A673 (cell line): ENCODE results near the gene SMARCAL1. TPM values are rescaled to one million over a fixed set of nuclear protein-coding genes. Genes with fewer than 3 reads are reported as not detected.

ENCODE experiments used
- BruUV-seq: library from RNA; stranded (reverse); fragments of 400-500 nt; replicated peaks from 2 replicates; lab custom pipeline; 2021; lab: Mats Ljungman, UMichigan
- CTCF ChIA-PET: fragments of 300-600 bp; sonication (Branson Sonifier 250); formaldehyde crosslinking; loops from one replicate; lab custom pipeline; 2022; ENCODE audit warnings: antibody characterized with exemption; lab: Charles Lee
- POLR2A ChIA-PET: fragments of 300-600 bp; sonication (Branson Sonifier 250); formaldehyde crosslinking; loops from one replicate; lab custom pipeline; 2022; ENCODE audit warnings: antibody characterized with exemption; ENCODE audit not compliant: low non-redundant PET; lab: Charles Lee
- DNase-seq: peaks from one replicate; pipeline ENCODE4 v3.0.0-alpha.2; 2015; ENCODE audit warnings: low spot score
- H3K27ac ChIP-seq: fragments of 200-600 bp; sonication (generic); 2 replicates; pipeline ENCODE4 v1.5.1; 2016; ENCODE audit warnings: mixed run types, low read depth, mild to moderate bottlenecking, mixed read lengths, antibody characterized with exemption, low read length; ENCODE audit not compliant: poor library complexity, severe bottlenecking
- H3K27me3 ChIP-seq: fragments of 200-600 bp; sonication (generic); replicated peaks from 2 replicates; pipeline ENCODE4 v1.6.1; 2017; ENCODE audit warnings: mixed run types, low read depth, mild to moderate bottlenecking, mixed read lengths, antibody characterized with exemption, low read length; ENCODE audit not compliant: insufficient read depth, poor library complexity
- H3K36me3 ChIP-seq: fragments of 200-600 bp; sonication (generic); 2 replicates; pipeline ENCODE4 v1.6.1; 2016; ENCODE audit warnings: mixed run types, mild to moderate bottlenecking, mixed read lengths, antibody characterized with exemption, low read length; ENCODE audit not compliant: insufficient read depth, poor library complexity, severe bottlenecking
- H3K4me1 ChIP-seq: fragments of 200-600 bp; sonication (generic); 2 replicates; pipeline ENCODE4 v1.6.1; 2017; ENCODE audit warnings: mixed run types, mild to moderate bottlenecking, mixed read lengths, antibody characterized with exemption, low read length; ENCODE audit not compliant: insufficient read depth, poor library complexity, severe bottlenecking
- H3K4me3 ChIP-seq: fragments of 200-600 bp; sonication (generic); 2 replicates; pipeline ENCODE4 v1.5.1; 2016; ENCODE audit warnings: low read depth, mixed run types, mild to moderate bottlenecking, mixed read lengths, low read length; ENCODE audit not compliant: poor library complexity, severe bottlenecking
- H3K9me3 ChIP-seq: fragments of 200-600 bp; sonication (generic); 2 replicates; pipeline ENCODE4 v1.6.1; 2016; ENCODE audit warnings: mixed run types, low read depth, mild to moderate bottlenecking, mixed read lengths, antibody characterized with exemption, low read length; ENCODE audit not compliant: poor library complexity, severe bottlenecking
- CTCF ChIP-seq: fragments of 300-800, 200-600 bp; sonication (generic); conservative IDR thresholded peaks from 2 replicates; pipeline ENCODE4 v1.5.1; 2017; ENCODE audit warnings: low read depth, mild to moderate bottlenecking, antibody characterized with exemption, low read length, moderate library complexity, mixed read lengths
- EZH2 ChIP-seq: fragments of 200-600 bp; sonication (generic); IDR thresholded peaks from 2 replicates; pipeline ENCODE4 v1.6.1; 2017; ENCODE audit warnings: borderline replicate concordance, low read depth, mild to moderate bottlenecking, mixed read lengths, antibody characterized with exemption, low read length; ENCODE audit not compliant: poor library complexity, severe bottlenecking
- intact Hi-C: fragments of 100-400 bp; cut with micrococcal nuclease; formaldehyde crosslinking; loops from one replicate; pipeline ENCODE4 v1.10.0; 2022; ENCODE audit not compliant: unreplicated experiment
- total RNA-seq: library from RNA; stranded (reverse); gene quantifications from 2 replicates; pipeline ENCODE4 v1.2.3, GENCODE V29; 2021

The SMARCAL1 gene
- total RNA-seq, 1 experiment from 2014 or later: 20.7 TPM

- TF ChIP-seq CTCF (no peak), EZH2 (no peak)
- no peaks in the 10 kb centered on the region for H3K36me3 ChIP-seq
- H3K27ac ChIP-seq: no peak overlapping the region
- H3K9me3 ChIP-seq: no peaks in the 10 kb centered on the region
- no peak overlapping the region for H3K4me3 ChIP-seq
- H3K27me3 ChIP-seq: no peaks in the 10 kb centered on the region
- no peaks in the 10 kb centered on the region for H3K4me1 ChIP-seq
- DNase-seq: no peak
- ChIA-PET CTCF (no interaction called here), POLR2A (no interaction called here)
- intact Hi-C loops: loop anchor here (5.0 to 10.0 kb wide), 3 partner anchors 80 to 260 kb away; no protein-coding TSS in a partner anchor
- BruUV-seq: no TSS peak
Measured at GRCh38 chr2:216406826-216407225, 5.5 kb upstream of the SMARCAL1 start.

GRCh38 chr2:216408426-216409290, 3.6 kb upstream of the SMARCAL1 start:
- H3K36me3 ChIP-seq: no peaks in the 10 kb centered on the region
- no peaks in the 10 kb centered on the region for H3K9me3 ChIP-seq
- no TSS peak for BruUV-seq
- ChIA-PET POLR2A (no interaction called here), CTCF (interaction anchor here (1.0 kb wide), 1 partner anchor 510 kb away, joined by 4 read pairs; no protein-coding TSS in a partner anchor)
- no peak overlapping the region for H3K27ac ChIP-seq
- H3K4me1 ChIP-seq: no peaks in the 10 kb centered on the region
- H3K27me3 ChIP-seq: no peaks in the 10 kb centered on the region
- DNase-seq: no peak
- H3K4me3 ChIP-seq: no peak overlapping the region
- intact Hi-C loops: loop anchor here (5.0 to 10.0 kb wide), 3 partner anchors 81 to 259 kb away; no protein-coding TSS in a partner anchor
- TF ChIP-seq CTCF (no peak), EZH2 (no peak)

GRCh38 chr2:216410550-216410949, 1.7 kb upstream of the SMARCAL1 start:
- ChIA-PET POLR2A (no interaction called here), CTCF (no interaction called here)
- no peaks in the 10 kb centered on the region for H3K4me1 ChIP-seq
- intact Hi-C loops: no loop called here
- no peaks in the 10 kb centered on the region for H3K36me3 ChIP-seq
- no peaks in the 10 kb centered on the region for H3K9me3 ChIP-seq
- H3K4me3 ChIP-seq: no peak overlapping the region
- DNase-seq: no peak
- no peaks in the 10 kb centered on the region for H3K27me3 ChIP-seq
- BruUV-seq: no TSS peak
- no peak overlapping the region for H3K27ac ChIP-seq
- TF ChIP-seq CTCF: no peak
- TF ChIP-seq EZH2: no peak
